Cardiac fibroblast (primary cell): Measurements from ENCODE around the gene AGBL4.
"Not testable (repeated sequence)": the region's sequence is repeated elsewhere in the genome, so short reads cannot be mapped to it uniquely, and the experiment has no call there.

ENCODE experiments used
- DNase-seq, 2 donors: peaks; one replicate each; pipeline versions ENCODE4 v3.0.0 to v3.0.0-alpha.2; 2010; ENCODE audit warnings: low read depth in 2 of 2
- H3K4me3 ChIP-seq, 2 donors: replicated peaks in 1 of 2; 1 replicate in 1 of 2; 2 replicates in 1 of 2; pipeline ENCODE4 v1.5.1; 2011; ENCODE audit warnings: low read depth in 2 of 2, low read length in 2 of 2, mild to moderate bottlenecking in 2 of 2, moderate library complexity in 1 of 2
- TF ChIP-seq, protein P1 (sequence below): IDR thresholded peaks from one replicate; pipeline ENCODE4 v1.5.1; 2011; ENCODE audit warnings: low read depth, mild to moderate bottlenecking, low read length, inconsistent platforms

Gene AGBL4

DNA sequence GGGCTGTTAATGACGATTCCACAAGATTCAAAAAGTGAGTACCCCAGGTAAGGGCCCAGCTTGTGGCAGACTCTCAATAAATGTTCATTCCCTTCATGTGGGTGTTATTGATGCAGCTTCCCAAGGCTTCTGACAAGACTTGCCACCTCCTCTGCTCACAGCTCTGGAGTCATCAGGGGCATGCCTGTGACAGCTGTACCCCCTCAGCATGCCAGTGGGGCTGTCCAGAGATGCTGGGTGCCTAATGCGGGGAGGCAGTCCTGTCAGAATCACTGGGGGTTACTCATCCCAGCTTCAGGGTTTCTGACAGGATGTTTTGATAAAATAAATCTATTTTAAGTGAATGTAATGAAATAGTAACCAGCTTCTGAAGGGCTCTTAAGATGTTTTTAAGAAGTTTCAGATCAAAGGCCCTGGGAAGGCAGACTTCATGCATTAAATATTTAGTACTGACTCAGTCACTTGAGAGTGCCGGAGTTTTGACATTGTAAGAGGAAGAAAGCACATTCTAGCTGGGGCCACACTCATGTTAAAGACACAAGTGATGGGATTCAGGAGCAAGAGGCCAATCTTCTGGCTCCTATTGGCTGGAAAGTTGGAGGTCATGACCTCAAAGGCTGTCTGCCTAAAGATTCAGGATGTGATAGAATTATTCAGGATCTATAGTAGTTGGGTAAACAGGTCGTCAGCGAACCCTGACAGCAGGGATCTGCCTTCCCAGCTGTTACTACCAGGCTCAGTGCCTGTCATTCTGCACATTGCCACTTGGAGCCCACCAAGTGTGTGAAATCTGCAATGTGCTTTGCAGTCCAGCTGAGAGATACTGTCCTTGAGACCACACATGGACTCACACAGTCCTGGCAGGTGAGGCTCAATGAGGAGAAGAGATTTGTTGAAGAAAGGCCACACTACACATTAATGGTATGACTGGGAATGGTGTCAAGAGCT, 1007.5 kb downstream of the AGBL4 start:
- H3K4me3 ChIP-seq: no peak overlapping the region
- DNase-seq: no peak
- TF ChIP-seq, protein P1, sequence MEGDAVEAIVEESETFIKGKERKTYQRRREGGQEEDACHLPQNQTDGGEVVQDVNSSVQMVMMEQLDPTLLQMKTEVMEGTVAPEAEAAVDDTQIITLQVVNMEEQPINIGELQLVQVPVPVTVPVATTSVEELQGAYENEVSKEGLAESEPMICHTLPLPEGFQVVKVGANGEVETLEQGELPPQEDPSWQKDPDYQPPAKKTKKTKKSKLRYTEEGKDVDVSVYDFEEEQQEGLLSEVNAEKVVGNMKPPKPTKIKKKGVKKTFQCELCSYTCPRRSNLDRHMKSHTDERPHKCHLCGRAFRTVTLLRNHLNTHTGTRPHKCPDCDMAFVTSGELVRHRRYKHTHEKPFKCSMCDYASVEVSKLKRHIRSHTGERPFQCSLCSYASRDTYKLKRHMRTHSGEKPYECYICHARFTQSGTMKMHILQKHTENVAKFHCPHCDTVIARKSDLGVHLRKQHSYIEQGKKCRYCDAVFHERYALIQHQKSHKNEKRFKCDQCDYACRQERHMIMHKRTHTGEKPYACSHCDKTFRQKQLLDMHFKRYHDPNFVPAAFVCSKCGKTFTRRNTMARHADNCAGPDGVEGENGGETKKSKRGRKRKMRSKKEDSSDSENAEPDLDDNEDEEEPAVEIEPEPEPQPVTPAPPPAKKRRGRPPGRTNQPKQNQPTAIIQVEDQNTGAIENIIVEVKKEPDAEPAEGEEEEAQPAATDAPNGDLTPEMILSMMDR: no peak

DNA sequence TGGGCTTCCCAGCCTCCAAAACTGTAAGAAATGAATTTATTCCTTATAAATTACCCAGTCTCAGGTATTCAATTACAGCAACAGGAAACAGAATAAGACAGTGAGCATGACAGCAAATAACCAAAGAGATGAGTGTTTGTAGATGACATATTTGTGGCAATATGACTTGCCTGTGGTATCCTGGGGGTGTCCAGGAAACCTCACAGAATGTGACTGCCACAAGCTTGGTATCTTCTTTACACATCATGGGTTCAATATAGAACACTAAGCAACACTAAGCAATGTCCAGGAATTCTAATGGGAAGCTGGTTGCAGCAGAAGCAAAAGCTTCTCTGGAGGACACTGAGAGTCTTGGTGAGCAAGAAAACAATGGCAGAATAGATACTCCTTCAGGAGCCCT, 1010.7 kb downstream of the AGBL4 start:
- DNase-seq: no peak
- no peak overlapping the region for H3K4me3 ChIP-seq
- TF ChIP-seq, protein P1: no peak

DNA sequence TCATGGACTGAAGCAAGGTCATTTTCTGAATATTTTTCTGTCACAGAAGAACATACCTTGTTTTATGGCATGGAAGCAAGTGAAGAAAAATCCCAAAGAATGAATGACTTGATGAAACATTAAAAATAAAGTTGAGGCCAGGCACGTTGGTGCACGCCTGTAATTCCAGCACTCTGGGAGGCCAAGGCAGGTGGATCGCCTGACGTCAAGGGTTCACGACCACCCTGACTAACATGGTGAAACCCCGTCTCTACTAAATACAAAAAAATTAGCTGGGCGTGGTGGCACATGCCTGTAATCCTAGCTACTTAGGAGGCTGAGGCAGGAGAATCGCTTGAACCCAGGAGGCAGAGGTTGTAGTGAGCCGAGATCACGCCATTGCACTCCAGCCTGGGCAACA, 1020.8 kb downstream of the AGBL4 start:
- not testable (repeated sequence) for DNase-seq, H3K4me3 ChIP-seq

DNA sequence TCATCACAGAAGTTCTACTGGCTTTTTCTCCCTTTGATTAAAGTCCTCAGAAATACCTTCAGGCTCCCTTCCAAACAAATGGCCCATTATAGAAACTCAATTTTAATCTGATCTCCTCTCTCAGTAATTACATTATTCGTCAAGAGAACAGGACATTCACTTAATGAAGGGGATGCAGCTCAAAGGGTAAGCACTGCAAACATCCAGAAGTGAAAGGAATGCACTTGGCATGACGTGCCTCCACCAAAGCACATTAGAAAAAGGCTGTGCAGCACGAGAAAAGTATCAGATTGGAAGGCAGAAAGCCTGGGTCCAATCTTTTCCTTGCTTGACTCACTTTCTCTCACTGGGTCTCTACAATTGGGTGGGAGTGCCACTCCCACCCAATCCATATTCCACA, 1024.4 kb downstream of the AGBL4 start:
- no peak overlapping the region for H3K4me3 ChIP-seq
- TF ChIP-seq, protein P1: no peak
- no peak for DNase-seq

DNA sequence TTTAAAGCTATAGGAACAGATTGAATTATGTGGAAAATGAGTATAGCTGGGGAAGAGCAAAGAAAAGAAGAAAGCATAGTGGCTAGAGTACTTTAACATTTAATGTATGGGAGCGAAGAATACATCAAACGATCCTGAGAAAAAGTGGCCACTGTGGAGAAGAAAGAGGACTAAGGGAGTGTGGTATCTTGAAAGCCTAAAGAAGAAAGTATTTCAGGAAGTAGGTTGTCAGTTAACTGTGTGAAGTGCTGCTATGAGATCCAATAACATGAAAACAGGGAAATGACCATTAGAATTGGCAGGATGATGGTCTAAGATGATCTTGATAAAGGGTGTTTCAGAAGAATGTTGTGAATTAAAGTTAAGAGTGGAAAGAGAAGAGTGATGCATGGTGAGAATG, 1027.4 kb downstream of the AGBL4 start:
- TF ChIP-seq, protein P1: no peak
- H3K4me3 ChIP-seq: no peak overlapping the region
- no peak for DNase-seq

DNA sequence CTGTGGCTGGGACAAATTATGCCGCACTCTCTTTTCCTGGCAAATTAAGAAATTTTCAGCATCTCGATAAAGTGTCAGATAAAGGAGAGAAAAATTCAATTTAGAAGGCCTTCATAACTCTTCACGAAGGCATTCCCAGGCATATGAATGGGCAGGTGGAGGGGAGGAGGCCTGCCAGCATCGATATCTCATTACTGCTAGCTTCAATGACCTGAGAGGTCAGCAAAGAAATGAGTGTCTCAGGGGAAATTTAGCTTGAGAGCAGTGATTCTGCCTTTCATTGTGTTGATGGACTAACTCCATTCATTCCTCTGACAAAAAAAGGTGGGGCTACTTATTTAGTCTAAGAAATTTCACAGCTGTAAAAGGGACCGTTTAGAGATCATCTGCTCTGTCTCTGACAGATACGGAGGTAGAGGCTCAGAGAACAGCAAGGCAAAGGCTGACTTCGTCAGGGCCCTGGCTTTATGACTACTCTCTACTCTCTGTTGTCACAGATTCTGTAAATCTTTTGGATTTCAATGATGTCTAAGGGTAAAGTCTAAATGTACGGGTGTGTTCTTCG, 1035.0 kb downstream of the AGBL4 start:
- H3K4me3 ChIP-seq: no peak overlapping the region
- TF ChIP-seq, protein P1: no peak
- no peak for DNase-seq

DNA sequence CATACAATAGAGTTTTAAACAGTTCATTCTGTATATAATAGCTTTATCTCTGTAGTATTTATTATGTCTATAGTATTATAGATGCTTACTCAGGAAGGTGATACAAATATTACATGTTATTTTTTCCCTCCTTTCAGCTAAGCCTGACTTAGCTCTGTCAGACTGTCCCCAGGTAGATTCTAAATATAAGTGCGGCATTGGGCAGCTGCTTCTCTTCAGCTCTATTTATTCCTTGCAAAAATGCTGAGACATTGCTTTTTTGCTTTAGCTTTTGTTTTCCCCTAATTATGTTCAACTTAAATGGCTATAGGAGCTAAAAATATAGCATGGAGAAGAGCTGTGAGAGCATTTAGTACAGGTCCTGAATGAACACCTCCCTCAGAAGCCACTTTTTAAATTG, 1043.8 kb downstream of the AGBL4 start:
- TF ChIP-seq, protein P1: no peak
- DNase-seq: no peak
- no peak overlapping the region for H3K4me3 ChIP-seq
